Cardiac fibroblast (primary cell): ENCODE measurements around the gene NCS1.
A peak's percentile ranks its signal among the peaks of the same experiment; 100 is the strongest.

Experiments
- DNase-seq, 2 donors: peaks; one replicate each; pipeline versions ENCODE4 v3.0.0 to v3.0.0-alpha.2; 2010; ENCODE audit warnings: low read depth in 2 of 2
- H3K4me3 ChIP-seq, 2 donors: replicated peaks in 1 of 2; 1 replicate in 1 of 2; 2 replicates in 1 of 2; pipeline ENCODE4 v1.5.1; 2011; ENCODE audit warnings: low read depth in 2 of 2, low read length in 2 of 2, mild to moderate bottlenecking in 2 of 2, moderate library complexity in 1 of 2
- CTCF ChIP-seq: IDR thresholded peaks from one replicate; pipeline ENCODE4 v1.5.1; 2011; ENCODE audit warnings: low read depth, mild to moderate bottlenecking, low read length, inconsistent platforms

NCS1 gene

GRCh38 chr9:130172161-130172857 is at the start of gene NCS1:
Gene NCS1, plus strand, starts transcription at chr9:130172404. Its CDS starts 260 bp downstream, at chr9:130172664.
- peak; percentile 55 to 76 for DNase-seq
- peak within 1 kb of the TSS; percentile 58 to 63 for H3K4me3 ChIP-seq
- TF ChIP-seq CTCF = no peak

DNA sequence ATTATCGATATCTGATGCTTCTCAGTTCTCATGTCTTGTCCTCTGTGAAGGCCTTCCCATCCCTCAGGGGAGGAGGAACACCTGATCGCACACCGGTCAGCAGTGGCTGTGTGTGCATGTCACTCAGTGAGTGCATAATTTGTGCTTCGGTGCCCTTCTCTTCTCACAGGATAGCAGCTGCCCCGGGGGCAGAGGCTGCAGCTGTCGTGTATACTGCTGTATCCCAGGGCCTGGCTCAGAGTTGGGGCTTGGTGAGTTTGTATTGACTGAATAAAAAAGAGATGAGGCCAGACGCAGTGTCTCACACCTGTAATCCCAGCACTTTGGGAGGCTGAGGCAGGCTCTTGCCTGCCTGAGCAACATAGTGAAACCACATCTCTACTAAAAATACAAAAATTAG is 49.7 kb upstream of the NCS1 start:
- no peak for TF ChIP-seq CTCF
- no peak overlapping the region for H3K4me3 ChIP-seq
- DNase-seq = no peak

DNA sequence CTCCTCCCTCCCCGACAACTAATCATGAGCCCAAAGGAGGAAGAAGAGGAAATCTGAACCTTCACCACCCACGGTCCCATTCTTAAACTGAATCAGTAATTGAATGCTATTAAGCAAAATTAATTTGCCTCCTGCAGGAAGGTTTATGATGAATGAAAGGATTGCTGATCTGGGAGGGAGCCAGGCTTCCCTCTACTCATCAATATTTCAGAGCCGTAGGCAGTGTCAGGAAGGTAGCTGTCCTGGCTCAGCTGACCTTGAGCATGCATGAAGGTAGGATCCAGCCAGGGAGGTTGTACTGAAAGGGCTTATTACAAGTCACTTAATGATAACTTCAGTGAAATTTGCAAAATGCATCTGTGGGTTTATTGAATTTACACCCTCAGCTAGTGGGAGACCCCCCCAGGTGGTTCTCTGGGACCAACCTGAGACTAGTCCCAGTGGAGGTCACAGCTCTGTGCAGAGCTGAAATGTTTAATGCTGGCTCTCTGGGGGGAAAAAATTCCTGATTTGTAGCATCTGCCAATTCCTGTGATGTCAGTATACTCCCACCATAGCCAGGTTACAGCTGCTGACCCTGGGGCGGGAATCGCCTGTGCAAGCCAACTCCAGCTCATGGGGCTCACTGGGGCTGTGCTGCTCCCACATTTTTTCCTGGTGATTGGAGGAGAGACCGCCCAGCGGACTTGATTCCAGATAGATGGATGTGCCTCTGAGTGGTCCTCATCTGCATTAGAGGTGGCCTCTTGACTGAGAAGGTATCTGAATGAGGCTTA is 47.9 kb upstream of the NCS1 start:
- DNase-seq = no peak
- H3K4me3 ChIP-seq = no peak overlapping the region
- no peak for TF ChIP-seq CTCF

GRCh38 chr9:130126721-130127433 is 45.3 kb upstream of the NCS1 start:
- TF ChIP-seq CTCF = no peak
- no peak overlapping the region for H3K4me3 ChIP-seq
- DNase-seq = no peak

DNA sequence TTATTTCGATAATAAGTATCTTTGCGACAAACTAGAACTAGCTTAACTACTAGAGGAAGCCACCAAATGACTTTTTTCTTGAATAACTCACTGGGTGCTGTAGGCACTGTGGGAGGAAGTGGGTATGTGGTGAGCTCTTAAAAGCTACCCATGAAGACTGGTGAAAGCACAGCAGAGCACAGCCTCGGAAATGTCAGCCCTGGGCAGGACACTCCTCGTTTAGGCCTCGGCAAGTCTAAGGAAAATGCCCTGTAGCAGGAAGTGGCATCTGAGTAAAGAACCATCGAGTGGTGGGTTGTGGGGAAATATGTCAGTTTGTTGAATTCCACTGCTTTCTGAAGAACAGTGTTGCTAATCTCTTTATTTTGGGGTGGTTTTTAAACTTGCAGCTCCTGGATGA is 44.0 kb upstream of the NCS1 start:
- no peak for DNase-seq
- TF ChIP-seq CTCF = no peak
- no peak overlapping the region for H3K4me3 ChIP-seq

DNA sequence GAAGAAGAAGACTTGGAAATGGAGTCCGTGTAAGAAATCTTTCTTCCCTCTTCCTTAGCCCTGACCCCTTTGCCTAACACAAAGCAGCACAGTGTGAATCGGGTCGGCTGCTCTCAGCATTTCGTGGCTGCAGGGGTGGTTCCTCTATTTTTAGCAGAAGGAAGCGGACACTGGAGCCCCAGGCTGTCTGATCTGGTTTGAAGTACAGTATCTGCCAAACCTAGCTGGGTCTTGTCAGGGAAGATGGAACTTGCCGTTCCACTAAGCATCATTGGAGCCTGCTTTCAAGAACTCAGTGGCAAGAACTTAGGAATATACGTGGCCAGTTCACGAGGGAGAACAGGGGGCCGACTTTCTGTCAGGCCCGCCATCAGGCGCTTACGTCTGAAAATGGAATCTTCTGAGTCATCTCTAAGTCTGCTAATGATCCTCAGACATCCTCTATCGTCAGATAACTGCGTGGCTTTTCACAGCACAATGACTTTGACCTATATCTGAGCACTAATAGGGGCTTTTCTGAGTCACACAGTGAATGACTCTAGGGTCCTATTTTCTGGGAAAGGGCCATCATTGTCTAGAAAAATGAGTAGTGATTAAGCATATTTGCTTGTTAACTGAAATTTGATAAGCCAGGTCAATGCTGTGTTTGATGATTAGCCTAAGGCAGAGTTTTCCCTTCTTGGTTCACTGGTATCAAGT is 43.3 kb upstream of the NCS1 start:
- TF ChIP-seq CTCF = no peak
- DNase-seq = peak; percentile 84 to 91
- H3K4me3 ChIP-seq = no peak overlapping the region
